Neural progenitor cell (in vitro differentiated cells): ENCODE results near the gene NBEAL2. TPM values are rescaled to one million over a fixed set of nuclear protein-coding genes. Genes with fewer than 3 reads are reported as not detected.

Source experiments
- DNase-seq: peaks from one replicate; pipeline ENCODE4 v3.0.0-alpha.2; 2016; ENCODE audit warnings: low spot score
- H2AFZ ChIP-seq: fragments of 200-600 bp; sonication (generic); replicated peaks from 2 replicates; pipeline ENCODE4 v1.6.1; 2016; ENCODE audit warnings: antibody characterized with exemption
- H3F3A ChIP-seq: fragments of 200-600 bp; sonication (generic); 2 replicates; pipeline ENCODE4 v1.6.1; 2016; ENCODE audit warnings: antibody characterized with exemption, low read depth
- H3K27ac ChIP-seq: fragments of 200-600 bp; sonication (generic); 2 replicates; pipeline ENCODE4 v1.5.1; 2016; ENCODE audit warnings: mild to moderate bottlenecking
- H3K27me3 ChIP-seq: fragments of 200-600 bp; sonication (generic); 2 replicates; pipeline ENCODE4 v1.6.1; 2016; ENCODE audit warnings: mild to moderate bottlenecking, moderate library complexity
- H3K36me3 ChIP-seq: fragments of 200-600 bp; sonication (generic); 2 replicates; pipeline ENCODE4 v1.5.1; 2016
- H3K4me1 ChIP-seq: fragments of 200-600 bp; sonication (generic); 2 replicates; pipeline ENCODE4 v1.6.1; 2016; ENCODE audit warnings: mixed run types
- H3K4me2 ChIP-seq: fragments of 200-600 bp; sonication (generic); 2 replicates; pipeline ENCODE4 v1.6.1; 2016
- H3K4me3 ChIP-seq: fragments of 200-600 bp; sonication (generic); 2 replicates; pipeline ENCODE4 v1.5.1; 2016
- H3K79me2 ChIP-seq: fragments of 200-600 bp; sonication (generic); 2 replicates; pipeline ENCODE4 v1.6.1; 2016; ENCODE audit warnings: low read depth
- H3K9ac ChIP-seq: fragments of 200-600 bp; sonication (generic); 2 replicates; pipeline ENCODE4 v1.6.1; 2016
- H3K9me3 ChIP-seq: fragments of 200-600 bp; sonication (generic); 2 replicates; pipeline ENCODE4 v1.5.1; 2016; ENCODE audit warnings: low read depth
- H4K20me1 ChIP-seq: fragments of 200-600 bp; sonication (generic); 2 replicates; pipeline ENCODE4 v1.6.1; 2016; ENCODE audit warnings: low read depth
- H3K27ac Mint-ChIP-seq: 3 replicates; pipeline ENCODE4 v1.8.0; 2021; ENCODE audit warnings: mixed read lengths
- H3K27me3 Mint-ChIP-seq: 2 replicates; pipeline ENCODE4 v1.8.0; 2022; ENCODE audit warnings: low read depth, mild to moderate bottlenecking, inconsistent platforms, moderate library complexity, mixed read lengths; ENCODE audit not compliant: insufficient read depth
- H3K36me3 Mint-ChIP-seq: 3 replicates; pipeline ENCODE4 v1.8.0; 2021; ENCODE audit warnings: mixed read lengths
- H3K4me1 Mint-ChIP-seq: 3 replicates; pipeline ENCODE4 v1.8.0; 2021; ENCODE audit warnings: mixed read lengths
- H3K4me3 Mint-ChIP-seq: 3 replicates; pipeline ENCODE4 v1.8.0; 2021; ENCODE audit warnings: mild to moderate bottlenecking, moderate library complexity, mixed read lengths
- H3K9me3 Mint-ChIP-seq: 3 replicates; pipeline ENCODE4 v1.8.0; 2020; ENCODE audit warnings: mixed read lengths
- CTCF ChIP-seq: fragments of 200-600 bp; sonication (generic); IDR thresholded peaks from 2 replicates; pipeline ENCODE4 v1.5.1; 2017; ENCODE audit warnings: antibody characterized with exemption, mild to moderate bottlenecking
- EZH2 ChIP-seq: fragments of 200-600 bp; sonication (generic); IDR thresholded peaks from 2 replicates; pipeline ENCODE4 v1.6.1; 2017; ENCODE audit warnings: antibody characterized with exemption, mild to moderate bottlenecking, moderate library complexity
- EZH2phosphoT487 ChIP-seq: fragments of 200-600 bp; sonication (generic); IDR thresholded peaks from 2 replicates; pipeline ENCODE4 v1.6.1; 2017; ENCODE audit warnings: antibody characterized with exemption
- total RNA-seq: library from RNA; depleted of rRNA; stranded (reverse); fragments of >200 nt; gene quantifications from 2 replicates; pipeline ENCODE4 v1.2.3, GENCODE V29; 2015; ENCODE audit warnings: low replicate concordance

The NBEAL2 gene
- total RNA-seq, 1 donor from 2014 or later: 6.3 TPM

- peaks cover 22% of the 10 kb centered on the region for H3K4me1 Mint-ChIP-seq
Observed at GRCh38 chr3:46938118-46938517, 41.3 kb upstream of the NBEAL2 start.

GRCh38 chr3:46939578-46940445 lies 39.7 kb upstream of the NBEAL2 start:
- peaks cover 54% of the 10 kb centered on the region for H3K79me2 ChIP-seq
- H3K27ac Mint-ChIP-seq: no peak overlapping the region
- H3K36me3 Mint-ChIP-seq: peaks cover 23% of the 10 kb centered on the region

More at GRCh38 chr3:46938118-46938517, 41.3 kb upstream of the NBEAL2 start:
- H4K20me1 ChIP-seq: peaks cover 57% of the 10 kb centered on the region
- no peak for DNase-seq
- H3K36me3 Mint-ChIP-seq: peaks cover 23% of the 10 kb centered on the region
- H3K4me1 ChIP-seq: no peaks in the 10 kb centered on the region
- TF ChIP-seq EZH2phosphoT487: no peak
- TF ChIP-seq EZH2: no peak
- no peak for TF ChIP-seq CTCF
- H3K4me3 Mint-ChIP-seq: no peak overlapping the region
- no peaks in the 10 kb centered on the region for H3K27me3 ChIP-seq
- H2AFZ ChIP-seq: no peak overlapping the region
- no peak overlapping the region for H3K27ac Mint-ChIP-seq
- no peaks in the 10 kb centered on the region for H3F3A ChIP-seq
- H3K4me2 ChIP-seq: no peak overlapping the region
- H3K27me3 Mint-ChIP-seq: no peaks in the 10 kb centered on the region
- no peaks in the 10 kb centered on the region for H3K36me3 ChIP-seq
- no peak overlapping the region for H3K27ac ChIP-seq
- no peaks in the 10 kb centered on the region for H3K9me3 ChIP-seq
- H3K79me2 ChIP-seq: peaks cover 54% of the 10 kb centered on the region
- no peaks in the 10 kb centered on the region for H3K9me3 Mint-ChIP-seq
- no peak overlapping the region for H3K9ac ChIP-seq
- no peak overlapping the region for H3K4me3 ChIP-seq

GRCh38 chr3:46942076-46942475 lies 37.4 kb upstream of the NBEAL2 start:
- Mint-ChIP-seq H3K4me1 (peaks cover 8% of the 10 kb centered on the region), H3K36me3 (peaks cover 28% of the 10 kb centered on the region), H3K9me3 (no peaks in the 10 kb centered on the region), H3K27me3 (peaks cover 9% of the 10 kb centered on the region), H3K4me3 (no peak overlapping the region), H3K27ac (no peak overlapping the region)
- Histone ChIP-seq H3K9me3 (no peaks in the 10 kb centered on the region), H3K4me1 (peaks cover 5% of the 10 kb centered on the region), H3K4me3 (no peak overlapping the region), H3K36me3 (no peaks in the 10 kb centered on the region), H3K27ac (no peak overlapping the region), H3K9ac (no peak overlapping the region), H3K4me2 (no peak overlapping the region), H3K27me3 (no peaks in the 10 kb centered on the region), H4K20me1 (peaks cover 72% of the 10 kb centered on the region), H3K79me2 (peaks cover 71% of the 10 kb centered on the region), H2AFZ (no peak overlapping the region), H3F3A (no peaks in the 10 kb centered on the region)
- no peak for DNase-seq
- TF ChIP-seq EZH2phosphoT487 (no peak), EZH2 (no peak), CTCF (no peak)

More at GRCh38 chr3:46939578-46940445, 39.7 kb upstream of the NBEAL2 start:
- H3K9me3 ChIP-seq: no peaks in the 10 kb centered on the region
- H3K27me3 ChIP-seq: no peaks in the 10 kb centered on the region
- Mint-ChIP-seq H3K4me3 (no peak overlapping the region), H3K4me1 (peaks cover 24% of the 10 kb centered on the region), H3K9me3 (no peaks in the 10 kb centered on the region), H3K27me3 (peaks cover 5% of the 10 kb centered on the region)
- no peak overlapping the region for H3K27ac ChIP-seq
- no peak overlapping the region for H3K9ac ChIP-seq
- H3F3A ChIP-seq: no peaks in the 10 kb centered on the region
- H3K36me3 ChIP-seq: no peaks in the 10 kb centered on the region
- DNase-seq: no peak
- H4K20me1 ChIP-seq: peaks cover 68% of the 10 kb centered on the region
- H3K4me2 ChIP-seq: no peak overlapping the region
- H3K4me3 ChIP-seq: no peak overlapping the region
- peaks cover 5% of the 10 kb centered on the region for H3K4me1 ChIP-seq
- no peak for TF ChIP-seq CTCF
- no peak for TF ChIP-seq EZH2
- TF ChIP-seq EZH2phosphoT487: no peak
- H2AFZ ChIP-seq: no peak overlapping the region
